H1 (cell line): ENCODE data around the gene CTSC. TPM values are rescaled to one million over a fixed set of nuclear protein-coding genes. Genes with fewer than 3 reads are reported as not detected.

Experiments
- CTCF ChIA-PET: fragments of 300-600 bp; sonication (Branson Sonifier 250); formaldehyde crosslinking; loops from one replicate; lab custom pipeline; 2021; ENCODE audit not compliant: partially characterized antibody; lab: Charles Lee
- POLR2A ChIA-PET: fragments of 300-600 bp; sonication (Branson Sonifier 250); formaldehyde crosslinking; loops from one replicate; lab custom pipeline; 2021; ENCODE audit warnings: inconsistent platforms; ENCODE audit not compliant: partially characterized antibody; lab: Charles Lee
- DNase-seq, 2 experiments: peaks; one replicate each; pipeline versions ENCODE4 v3.0.0 to v3.0.0-alpha.2; 2010 to 2022; ENCODE audit warnings: low spot score in 2 of 2, low read depth in 1 of 2, mixed read lengths in 1 of 2
- FAIRE-seq: peaks from 2 replicates; lab custom pipeline; 2011; peaks lifted over from hg19 to GRCh38; lab: Jason Lieb, UNC
- H2AFZ ChIP-seq: 2 replicates; pipeline ENCODE4 v1.8.1; 2012; ENCODE audit warnings: low read length, inconsistent platforms
- H2AK5ac ChIP-seq: 2 replicates; pipeline ENCODE4 v1.6.1; 2013; ENCODE audit warnings: low read depth, low read length
- H2BK120ac ChIP-seq: replicated peaks from 2 replicates; pipeline ENCODE3; 2013; ENCODE audit warnings: low read depth, low read length, inconsistent platforms
- H2BK12ac ChIP-seq: 2 replicates; pipeline ENCODE4 v1.6.1; 2013; ENCODE audit warnings: low read depth, low read length
- H2BK15ac ChIP-seq: 2 replicates; pipeline ENCODE4 v1.6.1; 2013; ENCODE audit warnings: low read length
- H2BK20ac ChIP-seq: 2 replicates; pipeline ENCODE4 v1.6.1; 2013; ENCODE audit warnings: low read length
- H2BK5ac ChIP-seq: 2 replicates; pipeline ENCODE4 v1.6.1; 2013; ENCODE audit warnings: low read depth, low read length
- H3K14ac ChIP-seq: 2 replicates; pipeline ENCODE4 v1.6.1; 2013; ENCODE audit warnings: inconsistent platforms; ENCODE audit not compliant: insufficient read length
- H3K18ac ChIP-seq: 2 replicates; pipeline ENCODE4 v1.6.1; 2013; ENCODE audit warnings: low read length; ENCODE audit errors: extremely low read depth
- H3K23ac ChIP-seq: 2 replicates; pipeline ENCODE4 v1.6.1; 2013; ENCODE audit warnings: inconsistent platforms; ENCODE audit not compliant: insufficient read length
- H3K23me2 ChIP-seq: 2 replicates; pipeline ENCODE4 v1.6.1; 2013; ENCODE audit warnings: low read depth, low read length
- H3K27ac ChIP-seq: 2 replicates; pipeline ENCODE4 v1.6.1; 2011; ENCODE audit warnings: low read depth, low read length, inconsistent platforms
- H3K27me3 ChIP-seq, 4 experiments: replicated peaks in 1 of 4; 1 replicate in 1 of 4; 2 replicates in 3 of 4; pipeline versions ENCODE4 v1.6.1 to v1.8.1; 2011 to 2013; ENCODE audit warnings: low read length in 3 of 4, mild to moderate bottlenecking in 3 of 4, inconsistent platforms in 2 of 4, mixed read lengths in 2 of 4, moderate library complexity in 1 of 4; ENCODE audit not compliant: control insufficient read depth in 3 of 4, insufficient read depth in 3 of 4; ENCODE audit errors: extremely low read depth in 1 of 4
- H3K36me3 ChIP-seq, 4 experiments: 2 replicates each; pipeline versions ENCODE4 v1.6.1 to v1.8.1; 2011 to 2013; ENCODE audit warnings: mild to moderate bottlenecking in 4 of 4, low read length in 3 of 4, moderate library complexity in 2 of 4, control low read depth in 1 of 4, inconsistent platforms in 1 of 4; ENCODE audit not compliant: insufficient read depth in 4 of 4, control insufficient read depth in 2 of 4
- H3K4ac ChIP-seq: replicated peaks from 2 replicates; pipeline ENCODE3; 2013; ENCODE audit warnings: low read length, low read depth, mixed read lengths, inconsistent platforms; ENCODE audit not compliant: insufficient read length
- H3K4me1 ChIP-seq, 4 experiments: replicated peaks in 1 of 4; 1 replicate in 1 of 4; 2 replicates in 3 of 4; pipeline versions ENCODE4 v1.6.1 to v1.8.1; 2011 to 2013; ENCODE audit warnings: low read length in 3 of 4, inconsistent platforms in 2 of 4, mixed read lengths in 1 of 4; ENCODE audit not compliant: insufficient read depth in 4 of 4, control insufficient read depth in 3 of 4
- H3K4me2 ChIP-seq, 2 experiments: 2 replicates each; pipeline versions ENCODE4 v1.6.1 to v1.8.1; 2011 to 2013; ENCODE audit warnings: low read depth in 2 of 2, low read length in 2 of 2, control low read depth in 1 of 2, inconsistent platforms in 1 of 2, mild to moderate bottlenecking in 1 of 2; ENCODE audit not compliant: insufficient read depth in 1 of 2
- H3K4me3 ChIP-seq, 4 experiments: fragments of 200-600, 300-600 bp in 1 of 4; sonication (generic), shearing (Covaris generic), sonication (Bioruptor Twin) in 1 of 4; 2 replicates each; pipeline versions ENCODE4 v1.5.1 to v1.8.1; 2011 to 2016; ENCODE audit warnings: low read length in 4 of 4, low read depth in 3 of 4, control low read depth in 2 of 4, inconsistent platforms in 2 of 4, mild to moderate bottlenecking in 2 of 4, mixed read lengths in 1 of 4, moderate library complexity in 1 of 4; ENCODE audit not compliant: insufficient read depth in 2 of 4; ENCODE audit errors: extremely low read depth in 1 of 4
- H3K56ac ChIP-seq: replicated peaks from 2 replicates; pipeline ENCODE3; 2013; ENCODE audit warnings: low read depth, mild to moderate bottlenecking, mixed read lengths, low read length, inconsistent platforms; ENCODE audit not compliant: insufficient read length
- H3K79me1 ChIP-seq: 2 replicates; pipeline ENCODE4 v1.6.1; 2013; ENCODE audit warnings: low read depth, low read length, control low read depth
- H3K79me2 ChIP-seq, 2 experiments: 2 replicates each; pipeline versions ENCODE4 v1.6.1 to v1.8.1; 2012 to 2013; ENCODE audit warnings: low read length in 2 of 2, mild to moderate bottlenecking in 2 of 2, inconsistent platforms in 1 of 2; ENCODE audit not compliant: insufficient read depth in 2 of 2, control insufficient read depth in 1 of 2
- H3K9ac ChIP-seq, 4 experiments: replicated peaks in 1 of 4; 1 replicate in 1 of 4; 2 replicates in 3 of 4; pipeline versions ENCODE4 v1.6.1 to v1.8.1; 2011 to 2013; ENCODE audit warnings: low read depth in 3 of 4, low read length in 3 of 4, control low read depth in 2 of 4, mild to moderate bottlenecking in 2 of 4, moderate library complexity in 2 of 4, inconsistent platforms in 1 of 4; ENCODE audit errors: extremely low read depth in 1 of 4
- H3K9me3 ChIP-seq, 2 experiments: 2 replicates each; pipeline versions ENCODE4 v1.6.1 to v1.8.1; 2012 to 2013; ENCODE audit warnings: mild to moderate bottlenecking in 2 of 2, moderate library complexity in 2 of 2, control low read depth in 1 of 2, inconsistent platforms in 1 of 2, low read depth in 1 of 2, low read length in 1 of 2, mixed read lengths in 1 of 2; ENCODE audit not compliant: insufficient read depth in 2 of 2
- H4K20me1 ChIP-seq, 2 experiments: replicated peaks in 1 of 2; 2 replicates each; pipeline versions ENCODE3 to v1.8.1; 2011 to 2013; ENCODE audit warnings: inconsistent platforms in 2 of 2, low read length in 2 of 2, mild to moderate bottlenecking in 1 of 2; ENCODE audit not compliant: insufficient read depth in 2 of 2, control insufficient read depth in 1 of 2
- H4K5ac ChIP-seq: 2 replicates; pipeline ENCODE4 v1.6.1; 2013; ENCODE audit warnings: low read length, low read depth, mixed read lengths, inconsistent platforms; ENCODE audit not compliant: insufficient read length
- H4K8ac ChIP-seq: 2 replicates; pipeline ENCODE4 v1.8.0; 2013; ENCODE audit warnings: mild to moderate bottlenecking, moderate library complexity, low read length, inconsistent platforms; ENCODE audit not compliant: insufficient read depth; ENCODE audit errors: extremely low read depth
- H4K91ac ChIP-seq: replicated peaks from 2 replicates; pipeline ENCODE3; 2013; ENCODE audit warnings: low read length, mixed read lengths, inconsistent platforms; ENCODE audit not compliant: insufficient read length
- ATF2 ChIP-seq: IDR thresholded peaks from 2 replicates; pipeline ENCODE4 v1.6.1; 2012; ENCODE audit warnings: low read length, inconsistent platforms
- CBX8 ChIP-seq: fragments of 300-800, 300-1000 bp; sonication (generic); IDR thresholded peaks from 2 replicates; pipeline ENCODE4 v1.7.1; 2016; ENCODE audit warnings: low read depth, low read length, borderline replicate concordance
- CEBPB ChIP-seq: IDR thresholded peaks from 2 replicates; pipeline ENCODE4 v1.6.1; 2012; ENCODE audit warnings: low read depth, low read length
- CTBP2 ChIP-seq: IDR thresholded peaks from 2 replicates; pipeline ENCODE4 v1.7.0; 2011; ENCODE audit warnings: borderline replicate concordance, mild to moderate bottlenecking, moderate library complexity, mixed read lengths, low read length; ENCODE audit not compliant: insufficient read depth, insufficient read length
- EP300 ChIP-seq, 2 experiments: IDR thresholded peaks; 1 replicate in 1 of 2; 2 replicates in 1 of 2; pipeline ENCODE4 v1.6.1; 2011 to 2012; ENCODE audit warnings: low read depth in 2 of 2, low read length in 2 of 2, mild to moderate bottlenecking in 2 of 2, borderline replicate concordance in 1 of 2, inconsistent platforms in 1 of 2, moderate library complexity in 1 of 2
- SP1 ChIP-seq: IDR thresholded peaks from 2 replicates; pipeline ENCODE4 v1.6.1; 2011; ENCODE audit warnings: low read depth, low read length
- WGBS, 2 experiments: shearing (Covaris generic) in 1 of 2; methylation state at CpG; one replicate each; pipeline versions ENCODE4 v1.1.6 to v1.1.7; 2013 to 2015; ENCODE audit warnings: low lambda C conversion rate in 2 of 2, mixed read lengths in 2 of 2, inconsistent platforms in 1 of 2, low coverage in 1 of 2, missing lambda C conversion rate in 1 of 2; ENCODE audit not compliant: insufficient replicate concordance in 2 of 2, insufficient coverage in 1 of 2, insufficient read length in 1 of 2; ENCODE audit errors: extremely low coverage in 1 of 2, missing lambda C conversion rate in 1 of 2; 5-methylcytosine and 5-hydroxymethylcytosine counted together
- polyA plus RNA-seq, 7 experiments: library from polyadenylated mRNA; depleted of rRNA in 3 of 7; stranded (reverse) in 5 of 7; unstranded in 2 of 7; fragments of >200 nt in 5 of 7; fragments of 200-250 nt in 2 of 7; gene quantifications; 1 replicate in 5 of 7; 2 replicates in 1 of 7; 4 replicates in 1 of 7; pipeline versions ENCODE4 v1.2.1 to v1.2.3, GENCODE V29; 2011 to 2013; ENCODE audit warnings: missing spikeins in 2 of 7, mixed read lengths in 2 of 7
- total RNA-seq: library from RNA; stranded (reverse); fragmentation: NEBNext Ultra II Directional; extraction: Animal tissue kit (Norgen Biotek cat#: 25700); gene quantifications from 2 replicates; pipeline ENCODE4 v1.2.1, GENCODE V29; 2021

The CTSC gene
- total and polyA plus RNA-seq, 2 of the 8 experiments (the other 6 are each of a cell fraction or from before 2014, with no cell fraction given), result 347 to 369 TPM

GRCh38 chr11:88355887-88356286 lies 18.4 kb upstream of the CTSC start:
- H3K79me1 ChIP-seq, result no peaks in the 10 kb centered on the region
- peaks cover 0 to 5% (median 2%) of the 10 kb centered on the region in 4 experiments; a peak in 1 of 7 replicates for H3K4me1 ChIP-seq
- H2BK5ac ChIP-seq, result no peak overlapping the region
- H4K8ac ChIP-seq, result no peak overlapping the region
- no peak overlapping the region for H4K91ac ChIP-seq
- no peak for FAIRE-seq
- no peaks in the 10 kb centered on the region for H3K9me3 ChIP-seq
- no peak overlapping the region for H2BK12ac ChIP-seq
- no peak for DNase-seq
- no peak overlapping the region for H2BK120ac ChIP-seq
- H3K4ac ChIP-seq, result no peak overlapping the region
- H2BK15ac ChIP-seq, result no peak overlapping the region
- H3K36me3 ChIP-seq, result no peaks in the 10 kb centered on the region
- H3K4me2 ChIP-seq, result no peak overlapping the region
- no peak overlapping the region for H3K23ac ChIP-seq
- no peak overlapping the region for H2BK20ac ChIP-seq
- TF ChIP-seq SP1 (no peak), CTBP2 (no peak), ATF2 (no peak), CBX8 (no peak), EP300 (IDR thresholded peaks at IDR 0.05; ENCODE audit: borderline replicate concordance in 1 of 2, low read depth in 2 of 2, low read length in 2 of 2) (no peak), CEBPB (no peak)
- H3K9ac ChIP-seq, result no peak overlapping the region
- H3K27me3 ChIP-seq, result no peaks in the 10 kb centered on the region
- WGBS, 2 experiments, result 94% methylated on average over 2 of the region's 2 CpGs; no CpG with 5 or more reads in 1 of the 2 experiments
- no peaks in the 10 kb centered on the region for H3K79me2 ChIP-seq
- no peak overlapping the region for H2AFZ ChIP-seq
- H3K23me2 ChIP-seq, result no peaks in the 10 kb centered on the region
- H3K18ac ChIP-seq, result no peak overlapping the region
- no peak overlapping the region for H2AK5ac ChIP-seq
- H3K14ac ChIP-seq, result no peak overlapping the region
- no peak overlapping the region for H4K5ac ChIP-seq
- H3K27ac ChIP-seq, result no peak overlapping the region
- H3K56ac ChIP-seq, result no peak overlapping the region
- ChIA-PET POLR2A (interaction anchor here (0.5 to 1.4 kb wide), 2 partner anchors 23 to 164 kb away, joined by 3 read pairs; no protein-coding TSS in a partner anchor), CTCF (interaction anchor here (1.4 to 2.3 kb wide), 3 partner anchors 11 to 13 kb away, joined by 5 to 11 read pairs (median 7); no protein-coding TSS in a partner anchor)
- no peaks in the 10 kb centered on the region for H4K20me1 ChIP-seq
- no peak overlapping the region for H3K4me3 ChIP-seq
